Neural cell (in vitro differentiated cells): ENCODE measurements around the gene FHIT.

Experiments used
- CTCF ChIP-seq: fragments of 450-650 bp; IDR thresholded peaks from 2 replicates; pipeline ENCODE4 v1.5.1; 2014; ENCODE audit warnings: antibody characterized with exemption, mild to moderate bottlenecking, moderate library complexity; ENCODE audit not compliant: poor library complexity, severe bottlenecking
- EP300 ChIP-seq: fragments of 450-650 bp; conservative IDR thresholded peaks from 2 replicates; pipeline ENCODE4 v1.6.1; 2014; ENCODE audit warnings: antibody characterized with exemption, mild to moderate bottlenecking, moderate library complexity; ENCODE audit not compliant: poor library complexity, severe bottlenecking
- EZH2 ChIP-seq: fragments of 200-600, 300-800 bp; shearing (Covaris generic), sonication (generic); IDR thresholded peaks from 2 replicates; pipeline ENCODE4 v1.6.1; 2014; ENCODE audit warnings: antibody characterized with exemption, low read length, borderline replicate concordance, mild to moderate bottlenecking; ENCODE audit not compliant: insufficient read depth, poor library complexity, severe bottlenecking
- MXI1 ChIP-seq: fragments of 450-650 bp; conservative IDR thresholded peaks from 2 replicates; pipeline ENCODE4 v1.6.1; 2014; ENCODE audit warnings: antibody characterized with exemption, mild to moderate bottlenecking; ENCODE audit not compliant: poor library complexity, severe bottlenecking
- POLR2AphosphoS5 ChIP-seq: IDR thresholded peaks from 2 replicates; pipeline ENCODE4 v1.6.1; 2012
- REST ChIP-seq: IDR thresholded peaks from 2 replicates; pipeline ENCODE4 v1.6.1; 2012; ENCODE audit warnings: borderline replicate concordance
- SMC3 ChIP-seq: fragments of 450-650 bp; conservative IDR thresholded peaks from 2 replicates; pipeline ENCODE4 v1.6.1; 2014; ENCODE audit warnings: antibody characterized with exemption, mild to moderate bottlenecking, moderate library complexity; ENCODE audit not compliant: poor library complexity

GRCh38 chr3:61181874-61182273 is 69.4 kb downstream of the FHIT start:
- TF ChIP-seq CTCF = no peak
- no peak for TF ChIP-seq POLR2AphosphoS5
- no peak for TF ChIP-seq EP300
- TF ChIP-seq SMC3 = no peak
- TF ChIP-seq REST = no peak
- no peak for TF ChIP-seq EZH2
- no peak for TF ChIP-seq MXI1
